ENCODE measurements around the gene ELK4.

DNA sequence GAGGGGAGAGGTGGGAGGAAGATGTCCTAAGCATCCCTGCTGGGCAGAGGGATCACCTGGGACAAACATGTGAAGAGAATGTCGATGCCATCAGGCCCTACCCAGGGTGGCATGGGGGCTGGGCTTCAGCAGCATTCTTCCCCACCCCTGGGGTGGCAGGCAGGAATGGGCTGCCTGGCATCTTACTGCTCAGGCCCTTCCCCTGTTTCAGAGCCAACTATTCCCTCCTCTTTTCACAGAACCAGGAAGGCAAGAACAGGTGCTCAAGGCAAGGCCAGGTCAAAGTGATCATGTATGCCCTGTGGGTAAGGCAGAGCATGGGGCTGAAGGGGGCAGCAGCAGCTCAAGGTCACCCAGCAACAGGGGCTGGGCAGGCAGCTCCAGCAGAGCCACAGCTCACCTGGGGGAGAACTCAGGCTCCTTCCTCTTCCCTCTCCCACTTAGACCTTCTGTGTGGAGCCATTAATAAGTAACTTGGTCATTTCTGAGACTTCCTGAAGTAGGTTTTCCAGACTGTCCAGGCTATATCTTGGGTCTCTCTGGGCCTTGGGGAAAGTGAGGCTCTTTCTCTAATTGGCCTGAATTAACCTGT lies 56.4 kb downstream of the ELK4 start:
- TF ChIP-seq CTCF (IDR thresholded peaks at IDR 0.05; ENCODE audit: low read depth, low read length) (no peak), EZH2phosphoT487 (IDR thresholded peaks at IDR 0.05; ENCODE audit: low read depth) (no peak)

Data from OCI-LY3 (cell line).